WERI-Rb-1 (cell line): Measurements from ENCODE around the gene ALOXE3.

ENCODE experiments used
- DNase-seq: peaks from one replicate; pipeline ENCODE4 v3.0.0-alpha.2; 2020
- H3K27ac ChIP-seq: fragments of 250-450 bp; sonication (Bioruptor Pico); 2 replicates; pipeline ENCODE4 v1.5.1; 2020; ENCODE audit warnings: mild to moderate bottlenecking, moderate library complexity
- H3K27me3 ChIP-seq: fragments of 250-450 bp; sonication (Bioruptor Pico); 2 replicates; pipeline ENCODE4 v1.5.1; 2021; ENCODE audit warnings: mild to moderate bottlenecking, low read depth, moderate library complexity; ENCODE audit not compliant: insufficient read depth, severe bottlenecking
- H3K36me3 ChIP-seq: fragments of 250-450 bp; sonication (Bioruptor Pico); 2 replicates; pipeline ENCODE4 v1.5.1; 2020; ENCODE audit warnings: mild to moderate bottlenecking, moderate library complexity
- H3K4me3 ChIP-seq: 2 replicates; pipeline ENCODE4 v1.5.1; 2011; ENCODE audit warnings: low read depth, mild to moderate bottlenecking, control low read depth, low read length
- H3K9me3 ChIP-seq: fragments of 250-450 bp; sonication (Bioruptor Pico); 2 replicates; pipeline ENCODE4 v1.5.1; 2021; ENCODE audit warnings: mild to moderate bottlenecking, moderate library complexity; ENCODE audit not compliant: severe bottlenecking
- CTCF ChIP-seq: IDR thresholded peaks from 2 replicates; pipeline ENCODE4 v1.5.1; 2011; ENCODE audit warnings: low read depth, mild to moderate bottlenecking, control low read depth, inconsistent platforms, low read length

ALOXE3 gene

GRCh38 chr17:8148560-8148959 lies 30.2 kb upstream of the ALOXE3 start:
- TF ChIP-seq CTCF, result no peak
- Histone ChIP-seq H3K27me3 (no peaks in the 10 kb centered on the region), H3K36me3 (peaks cover 54% of the 10 kb centered on the region), H3K27ac (no peak overlapping the region), H3K4me3 (no peak overlapping the region), H3K9me3 (no peaks in the 10 kb centered on the region)
- no peak for DNase-seq

- H3K27me3 ChIP-seq, result no peaks in the 10 kb centered on the region
- no peak overlapping the region for H3K27ac ChIP-seq
- H3K4me3 ChIP-seq, result no peak overlapping the region
- peaks cover 54% of the 10 kb centered on the region for H3K36me3 ChIP-seq
- no peak for DNase-seq
- no peak for TF ChIP-seq CTCF
- H3K9me3 ChIP-seq, result no peaks in the 10 kb centered on the region
These were observed 29.6 kb upstream of the ALOXE3 start for GRCh38 chr17:8147805-8148404.

GRCh38 chr17:8147141-8147804 lies 29.0 kb upstream of the ALOXE3 start:
- Histone ChIP-seq H3K27ac (no peak overlapping the region), H3K4me3 (no peak overlapping the region), H3K36me3 (peaks cover 60% of the 10 kb centered on the region), H3K9me3 (no peaks in the 10 kb centered on the region), H3K27me3 (no peaks in the 10 kb centered on the region)
- TF ChIP-seq CTCF, result no peak
- no peak for DNase-seq

GRCh38 chr17:8146381-8147140 lies 28.2 kb upstream of the ALOXE3 start:
- no peaks in the 10 kb centered on the region for H3K27me3 ChIP-seq
- no peak for TF ChIP-seq CTCF
- no peak overlapping the region for H3K4me3 ChIP-seq
- H3K27ac ChIP-seq, result no peak overlapping the region
- H3K9me3 ChIP-seq, result no peaks in the 10 kb centered on the region
- DNase-seq, result no peak
- H3K36me3 ChIP-seq, result peaks cover 66% of the 10 kb centered on the region

- Histone ChIP-seq H3K27ac (no peak overlapping the region), H3K36me3 (peaks cover 72% of the 10 kb centered on the region), H3K4me3 (no peak overlapping the region), H3K27me3 (no peaks in the 10 kb centered on the region), H3K9me3 (no peaks in the 10 kb centered on the region)
- TF ChIP-seq CTCF, result no peak
- no peak for DNase-seq
These were observed 27.5 kb upstream of the ALOXE3 start for GRCh38 chr17:8145811-8146210.
